Naive thymus-derived CD8-positive, alpha-beta T cell (primary cell): ENCODE data around the gene GALNT2. TPM values are rescaled to one million over a fixed set of nuclear protein-coding genes. Genes with fewer than 3 reads are reported as not detected.
A peak's percentile ranks its signal among the peaks of the same experiment; 100 is the strongest.

Experiments used
- ATAC-seq, 2 donors: fragments of 150-1000 bp; cut with Tn5 transposase in 1 of 2; sonication (Bioruptor Pico), chemical (Tn5 transposase) in 1 of 2; 1 replicate in 1 of 2; 2 replicates in 1 of 2; pipeline ENCODE4 v1.10.0; 2021; ENCODE audit warnings: mild to moderate bottlenecking in 2 of 2, moderate library complexity in 2 of 2
- POLR2A ChIA-PET: fragments of 350-600 bp; sonication (Branson Sonifier 250); formaldehyde crosslinking; loops from one replicate; lab custom pipeline; 2021; ENCODE audit warnings: antibody characterized with exemption; lab: Charles Lee
- DNase-seq, 10 donors: peaks; one replicate each; pipeline versions ENCODE4 v3.0.0 to v3.0.0-alpha.2; 2020 to 2022
- H3K27ac Mint-ChIP-seq, 10 donors: one replicate each; pipeline ENCODE4 v1.8.0; 2020 to 2022; ENCODE audit warnings: mild to moderate bottlenecking in 10 of 10, mixed read lengths in 10 of 10, moderate library complexity in 4 of 10, inconsistent platforms in 1 of 10
- H3K27me3 Mint-ChIP-seq, 5 donors: one replicate each; pipeline ENCODE4 v1.8.0; 2021 to 2022; ENCODE audit warnings: mixed read lengths in 5 of 5
- H3K36me3 Mint-ChIP-seq, 3 donors: one replicate each; pipeline ENCODE4 v1.8.0; 2020 to 2022; ENCODE audit warnings: mixed read lengths in 3 of 3, mild to moderate bottlenecking in 2 of 3, inconsistent platforms in 1 of 3
- H3K4me1 Mint-ChIP-seq, 4 donors: one replicate each; pipeline ENCODE4 v1.8.0; 2021 to 2022; ENCODE audit warnings: mixed read lengths in 4 of 4
- H3K4me3 Mint-ChIP-seq, 10 donors: one replicate each; pipeline ENCODE4 v1.8.0; 2020 to 2022; ENCODE audit warnings: mild to moderate bottlenecking in 10 of 10, mixed read lengths in 10 of 10, moderate library complexity in 6 of 10, inconsistent platforms in 1 of 10
- H3K9me3 Mint-ChIP-seq, 9 donors: one replicate each; pipeline ENCODE4 v1.8.0; 2020 to 2022; ENCODE audit warnings: mixed read lengths in 9 of 9, mild to moderate bottlenecking in 3 of 9, inconsistent platforms in 1 of 9, moderate library complexity in 1 of 9
- polyA plus RNA-seq, 3 donors: library from polyadenylated mRNA; unstranded; fragments of 300-500 nt; fragmentation: Illumina TruSeq; gene quantifications; one replicate each; pipeline ENCODE4 v1.2.3, GENCODE V29; 2021
- total RNA-seq, 8 experiments: library from RNA in 2 of 8; stranded (reverse) in 2 of 8; gene quantifications; one replicate each; pipeline ENCODE4 v1.2.3 and lab custom pipeline; 2021 to 2026

The GALNT2 gene
- total and polyA plus RNA-seq, 5 experiments from 2014 or later = 10.7 to 22.2 (median 15.3) TPM

DNA sequence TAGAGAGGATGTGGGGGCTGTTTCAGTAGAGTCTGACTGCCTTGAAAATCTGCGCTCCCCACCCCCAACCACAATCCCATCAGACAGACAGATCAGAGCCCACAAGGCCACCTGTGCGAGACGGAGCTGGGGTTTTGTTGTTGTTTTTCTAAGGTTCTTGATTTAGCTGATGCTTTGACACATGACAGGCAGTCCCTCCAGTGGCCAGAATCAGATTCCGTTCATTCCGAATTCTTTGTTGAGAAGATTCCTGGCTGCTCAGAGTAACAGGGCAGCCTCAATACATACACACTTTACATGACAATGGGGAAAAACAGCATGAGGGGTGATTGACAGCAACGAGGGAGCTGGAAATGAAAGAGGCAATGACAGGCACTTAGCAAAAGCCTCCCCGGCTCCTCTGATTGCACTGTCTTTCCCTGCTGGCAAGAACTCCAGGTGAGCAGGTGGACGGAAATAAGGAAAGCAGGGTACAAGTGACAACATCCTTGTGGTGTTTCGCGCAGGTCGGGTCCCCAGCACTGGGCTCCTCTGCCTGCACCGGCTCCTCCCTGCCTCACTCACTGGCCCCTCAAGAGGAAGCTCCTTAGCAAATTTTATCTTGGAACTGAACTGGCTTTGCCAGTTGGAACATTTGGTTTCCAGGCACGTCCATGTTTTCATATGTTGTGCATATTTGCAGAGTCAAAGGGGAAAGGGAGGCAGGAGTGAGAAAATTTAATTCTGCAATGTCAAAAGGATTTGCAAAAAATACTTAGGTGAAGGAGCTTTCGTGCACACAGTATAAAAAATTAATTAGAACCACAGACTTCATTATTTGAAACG, 210.4 kb downstream of the GALNT2 start:
- Mint-ChIP-seq H3K4me3 (peak overlapping the region; percentile 8 to 82 (median 57)), H3K9me3 (no peaks in the 10 kb centered on the region), H3K4me1 (peaks cover 41 to 71% (median 69%) of the 10 kb centered on the region in 4 donors), H3K27me3 (no peaks in the 10 kb centered on the region), H3K27ac (peak overlapping the region; percentile 16 to 92 (median 76)), H3K36me3 (peaks cover 0 to 24% (median 0%) of the 10 kb centered on the region in 3 donors)
- ATAC-seq (peak; percentile 60 to 67), DNase-seq (peak in 5 of 10 donors; percentile 35 to 61 (median 54))
- POLR2A ChIA-PET = interaction anchor here (0.6 kb wide), 2 partner anchors 208 to 933 kb away, joined by 3 to 4 read pairs; no protein-coding TSS in a partner anchor

DNA sequence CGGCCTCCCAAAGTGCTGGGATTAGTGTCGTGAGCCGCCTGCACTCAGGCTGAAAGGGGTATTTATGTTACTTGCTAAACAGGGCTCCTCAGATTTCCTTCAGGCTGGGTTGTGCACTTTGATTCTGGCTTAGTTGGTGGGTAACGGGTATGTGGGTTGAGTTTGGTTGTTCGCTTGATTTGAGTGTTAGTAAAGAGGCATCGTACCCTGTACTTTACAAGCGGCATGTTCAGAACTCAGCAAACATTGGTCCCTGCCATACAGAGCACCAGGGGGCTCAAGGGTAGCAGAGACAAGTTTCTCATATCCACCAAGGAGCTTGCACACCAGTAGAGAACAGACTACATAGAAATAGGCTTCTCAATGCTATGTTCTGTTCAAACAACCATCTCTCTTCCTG, 211.3 kb downstream of the GALNT2 start:
- Mint-ChIP-seq H3K4me1 (peaks cover 34 to 63% (median 60%) of the 10 kb centered on the region in 4 donors), H3K36me3 (peaks cover 0 to 24% (median 0%) of the 10 kb centered on the region in 3 donors), H3K27me3 (no peaks in the 10 kb centered on the region), H3K27ac (peak overlapping the region; percentile 10 to 91 (median 66)), H3K4me3 (peak overlapping the region in 8 of 10 donors; percentile 36 to 75 (median 64)), H3K9me3 (no peaks in the 10 kb centered on the region)
- POLR2A ChIA-PET = interaction anchor here (2.5 kb wide), 1 partner anchor 12 kb away, joined by 8 read pairs; no protein-coding TSS in a partner anchor
- DNase-seq (peak in 2 of 10 donors; percentile 5 to 19), ATAC-seq (no peak)

GRCh38 chr1:230278871-230279582, 212.0 kb downstream of the GALNT2 start:
- H3K4me1 Mint-ChIP-seq = peaks cover 29 to 60% (median 53%) of the 10 kb centered on the region in 4 donors
- POLR2A ChIA-PET = interaction anchor here (0.6 to 2.5 kb wide), 2 partner anchors 11 to 27 kb away, joined by 4 to 8 read pairs; no protein-coding TSS in a partner anchor
- no peak for ATAC-seq
- no peak for DNase-seq
- H3K36me3 Mint-ChIP-seq = peaks cover 0 to 24% (median 0%) of the 10 kb centered on the region in 3 donors
- H3K9me3 Mint-ChIP-seq = no peaks in the 10 kb centered on the region
- peak overlapping the region in 9 of 10 donors; percentile 62 to 91 (median 80) for H3K27ac Mint-ChIP-seq
- no peaks in the 10 kb centered on the region for H3K27me3 Mint-ChIP-seq
- peak overlapping the region in 6 of 10 donors; percentile 22 to 75 (median 55) for H3K4me3 Mint-ChIP-seq

- Mint-ChIP-seq H3K4me3 (peak overlapping the region in 1 of 10 donors; percentile 38), H3K9me3 (no peaks in the 10 kb centered on the region), H3K27me3 (no peaks in the 10 kb centered on the region), H3K4me1 (peaks cover 29 to 57% (median 48%) of the 10 kb centered on the region in 4 donors), H3K27ac (peak overlapping the region in 4 of 10 donors; percentile 62 to 82 (median 68)), H3K36me3 (peaks cover 0 to 24% (median 0%) of the 10 kb centered on the region in 3 donors)
- POLR2A ChIA-PET = interaction anchor here (2.5 kb wide), 1 partner anchor 11 kb away, joined by 8 read pairs; no protein-coding TSS in a partner anchor
- DNase-seq = no peak
- no peak for ATAC-seq
Observed at GRCh38 chr1:230279583-230279945, 212.5 kb downstream of the GALNT2 start.

GRCh38 chr1:230280054-230280795, 213.2 kb downstream of the GALNT2 start:
- Mint-ChIP-seq H3K27ac (peak overlapping the region in 6 of 10 donors; percentile 37 to 92 (median 82)), H3K36me3 (peaks cover 0 to 24% (median 0%) of the 10 kb centered on the region in 3 donors), H3K27me3 (no peaks in the 10 kb centered on the region), H3K9me3 (no peaks in the 10 kb centered on the region), H3K4me3 (peak overlapping the region in 1 of 10 donors; percentile 11), H3K4me1 (peaks cover 29 to 57% (median 49%) of the 10 kb centered on the region in 4 donors)
- DNase-seq (peak in 1 of 10 donors; percentile 40), ATAC-seq (no peak)
- POLR2A ChIA-PET = interaction anchor here (2.5 kb wide), 1 partner anchor 10 kb away, joined by 8 read pairs; no protein-coding TSS in a partner anchor

GRCh38 chr1:230280906-230281413, 213.9 kb downstream of the GALNT2 start:
- no peaks in the 10 kb centered on the region for H3K27me3 Mint-ChIP-seq
- no peak for ATAC-seq
- POLR2A ChIA-PET = interaction anchor here (2.5 kb wide), 1 partner anchor 10 kb away, joined by 8 read pairs; no protein-coding TSS in a partner anchor
- no peaks in the 10 kb centered on the region for H3K9me3 Mint-ChIP-seq
- H3K27ac Mint-ChIP-seq = peak overlapping the region; percentile 46 to 92 (median 77)
- H3K4me1 Mint-ChIP-seq = peaks cover 29 to 57% (median 49%) of the 10 kb centered on the region in 4 donors
- H3K36me3 Mint-ChIP-seq = peaks cover 0 to 24% (median 0%) of the 10 kb centered on the region in 3 donors
- no peak for DNase-seq
- peak overlapping the region in 4 of 10 donors; percentile 29 to 54 (median 49) for H3K4me3 Mint-ChIP-seq

DNA sequence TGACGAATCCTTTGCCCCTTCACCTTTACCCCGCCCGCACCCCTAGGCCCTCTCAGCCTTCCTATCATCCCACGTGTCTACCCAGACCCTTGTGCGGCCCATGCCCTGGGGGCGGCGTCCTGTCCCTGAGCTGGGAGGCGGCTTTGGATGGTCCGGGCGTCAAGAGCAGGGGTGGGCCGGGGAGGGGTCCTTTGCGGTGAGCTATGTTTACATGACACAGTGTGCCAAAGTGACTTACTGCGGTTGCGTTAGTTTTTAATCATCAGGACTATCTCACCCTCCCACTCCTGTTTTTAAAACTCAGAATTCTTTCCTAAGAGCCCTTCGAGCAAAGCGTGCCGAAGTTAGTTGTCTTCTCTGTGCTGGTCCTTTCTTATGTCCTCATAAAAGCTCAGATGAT, 214.5 kb downstream of the GALNT2 start:
- H3K27ac Mint-ChIP-seq = peak overlapping the region in 9 of 10 donors; percentile 46 to 92 (median 81)
- H3K27me3 Mint-ChIP-seq = no peaks in the 10 kb centered on the region
- ATAC-seq (no peak), DNase-seq (peak in 1 of 10 donors; percentile 28)
- H3K4me3 Mint-ChIP-seq = peak overlapping the region in 4 of 10 donors; percentile 29 to 49 (median 44)
- H3K9me3 Mint-ChIP-seq = no peaks in the 10 kb centered on the region
- POLR2A ChIA-PET = interaction anchor here (0.7 kb wide), 1 partner anchor 234 kb away, joined by 5 read pairs; no protein-coding TSS in a partner anchor
- H3K36me3 Mint-ChIP-seq = peaks cover 0 to 24% (median 0%) of the 10 kb centered on the region in 3 donors
- H3K4me1 Mint-ChIP-seq = peaks cover 28 to 55% (median 46%) of the 10 kb centered on the region in 4 donors

DNA sequence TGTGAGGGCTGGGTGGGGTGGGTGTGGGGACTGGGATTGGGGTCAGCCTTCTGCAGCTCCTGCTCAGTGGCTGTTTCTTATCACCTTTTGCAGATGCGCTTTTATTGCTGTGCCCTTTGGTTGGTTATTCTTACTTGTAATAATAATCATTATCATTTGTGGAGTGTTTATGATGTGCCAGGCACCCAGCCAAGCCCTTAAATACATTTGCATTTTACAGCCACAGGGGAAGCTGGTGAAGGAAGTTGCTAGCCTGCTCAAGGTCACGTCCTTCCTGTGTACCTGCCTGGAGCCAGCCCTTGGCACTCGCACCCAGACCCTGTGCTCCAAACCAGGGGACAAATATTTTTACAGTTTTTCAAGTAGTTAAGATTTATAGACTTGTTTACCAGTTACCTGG, 215.1 kb downstream of the GALNT2 start:
- POLR2A ChIA-PET = interaction anchor here (0.5 to 0.7 kb wide), 3 partner anchors 9 to 235 kb away, joined by 5 to 7 read pairs (median 6); no protein-coding TSS in a partner anchor
- peak overlapping the region in 7 of 10 donors; percentile 11 to 69 (median 22) for H3K4me3 Mint-ChIP-seq
- peaks cover 24 to 49% (median 40%) of the 10 kb centered on the region in 4 donors for H3K4me1 Mint-ChIP-seq
- H3K27me3 Mint-ChIP-seq = no peaks in the 10 kb centered on the region
- peaks cover 0 to 22% (median 0%) of the 10 kb centered on the region in 3 donors for H3K36me3 Mint-ChIP-seq
- H3K27ac Mint-ChIP-seq = peak overlapping the region in 9 of 10 donors; percentile 44 to 92 (median 71)
- H3K9me3 Mint-ChIP-seq = no peaks in the 10 kb centered on the region
- ATAC-seq (peak in 1 of 2 donors; percentile 52), DNase-seq (peak in 1 of 10 donors; percentile 40)

GRCh38 chr1:230283678-230284077, 216.6 kb downstream of the GALNT2 start:
- peak overlapping the region in 7 of 10 donors; percentile 48 to 87 (median 57) for H3K27ac Mint-ChIP-seq
- peaks cover 15 to 34% (median 27%) of the 10 kb centered on the region in 4 donors for H3K4me1 Mint-ChIP-seq
- H3K9me3 Mint-ChIP-seq = no peaks in the 10 kb centered on the region
- ATAC-seq (no peak), DNase-seq (no peak)
- peaks cover 0 to 5% (median 1%) of the 10 kb centered on the region in 5 donors for H3K27me3 Mint-ChIP-seq
- H3K36me3 Mint-ChIP-seq = peaks cover 0 to 14% (median 0%) of the 10 kb centered on the region in 3 donors
- H3K4me3 Mint-ChIP-seq = no peak overlapping the region
- POLR2A ChIA-PET = no interaction called here

DNA sequence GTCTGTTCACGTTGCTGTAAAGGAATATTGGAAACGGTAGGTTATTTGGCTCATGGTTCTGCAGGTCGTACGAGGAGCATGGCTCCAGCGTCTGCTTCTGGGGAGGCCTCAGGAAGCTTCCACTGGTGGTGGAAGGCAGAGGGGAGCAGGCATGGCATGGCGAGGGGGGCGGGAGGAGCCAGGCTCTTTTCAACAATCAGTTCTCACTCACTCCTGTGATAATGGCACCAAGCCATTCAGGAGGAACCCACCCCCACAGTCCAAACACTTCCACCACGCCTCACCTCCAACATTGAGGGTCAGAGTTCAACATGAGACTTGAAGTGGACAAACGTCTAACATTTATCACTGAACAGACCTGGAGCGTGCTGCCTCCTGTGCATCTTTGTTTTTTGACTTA, 217.9 kb downstream of the GALNT2 start:
- no peak overlapping the region for H3K4me3 Mint-ChIP-seq
- peaks cover 0 to 8% (median 1%) of the 10 kb centered on the region in 5 donors for H3K27me3 Mint-ChIP-seq
- POLR2A ChIA-PET = no interaction called here
- no peak for ATAC-seq
- H3K27ac Mint-ChIP-seq = peak overlapping the region in 3 of 10 donors; percentile 6 to 59 (median 55)
- peaks cover 0 to 4% (median 0%) of the 10 kb centered on the region in 3 donors for H3K36me3 Mint-ChIP-seq
- peak in 1 of 10 donors; percentile 51 for DNase-seq
- H3K9me3 Mint-ChIP-seq = no peaks in the 10 kb centered on the region
- peaks cover 7 to 28% (median 18%) of the 10 kb centered on the region in 4 donors for H3K4me1 Mint-ChIP-seq

GRCh38 chr1:230285351-230285750, 218.3 kb downstream of the GALNT2 start:
- DNase-seq (no peak), ATAC-seq (no peak)
- Mint-ChIP-seq H3K4me3 (no peak overlapping the region), H3K9me3 (no peaks in the 10 kb centered on the region), H3K27me3 (peaks cover 0 to 8% (median 1%) of the 10 kb centered on the region in 5 donors), H3K36me3 (no peaks in the 10 kb centered on the region), H3K4me1 (peaks cover 6 to 27% (median 18%) of the 10 kb centered on the region in 4 donors), H3K27ac (no peak overlapping the region)
- POLR2A ChIA-PET = no interaction called here
